H1 (cell line): Measurements from ENCODE around the gene NCAM1. TPM values are rescaled to one million over a fixed set of nuclear protein-coding genes. Genes with fewer than 3 reads are reported as not detected.

Experiments used
- ATF2 ChIP-seq: IDR thresholded peaks from 2 replicates; pipeline ENCODE4 v1.6.1; 2012; ENCODE audit warnings: low read length, inconsistent platforms
- BCL11A ChIP-seq, 2 experiments: IDR thresholded peaks; one replicate each; pipeline ENCODE4 v1.6.1; 2011; ENCODE audit warnings: low read depth in 2 of 2, low read length in 2 of 2, mild to moderate bottlenecking in 2 of 2
- E2F6 ChIP-seq: IDR thresholded peaks from 2 replicates; pipeline ENCODE4 v1.6.1; 2012; ENCODE audit warnings: inconsistent platforms
- EGR1 ChIP-seq: IDR thresholded peaks from 2 replicates; pipeline ENCODE4 v1.6.1; 2011; ENCODE audit warnings: low read depth, low read length, borderline replicate concordance
- GABPA ChIP-seq: IDR thresholded peaks from 2 replicates; pipeline ENCODE4 v1.6.1; 2011; ENCODE audit warnings: mild to moderate bottlenecking, low read length, moderate library complexity, borderline replicate concordance; ENCODE audit not compliant: insufficient read depth
- GTF2F1 ChIP-seq: IDR thresholded peaks from 2 replicates; pipeline ENCODE4 v1.6.1; 2012; ENCODE audit warnings: low read depth, low read length, improper control_type of control experiment, borderline replicate concordance
- KDM1A ChIP-seq: fragments of 200-600, 300-600 bp; sonication (generic); IDR thresholded peaks from 2 replicates; pipeline ENCODE4 v1.7.1; 2016; ENCODE audit warnings: mild to moderate bottlenecking, low read length, borderline replicate concordance
- KDM5A ChIP-seq: fragments of 200-600 bp; IDR thresholded peaks from 2 replicates; pipeline ENCODE4 v1.7.1; 2012; ENCODE audit warnings: mild to moderate bottlenecking, low read length, inconsistent platforms, mixed read lengths
- MAX ChIP-seq: IDR thresholded peaks from 2 replicates; pipeline ENCODE4 v1.6.1; 2012; ENCODE audit warnings: inconsistent platforms
- NRF1 ChIP-seq: IDR thresholded peaks from 2 replicates; pipeline ENCODE4 v1.6.1; 2011; ENCODE audit warnings: mild to moderate bottlenecking, low read depth, low read length, improper control_type of control experiment
- POLR2AphosphoS5 ChIP-seq: IDR thresholded peaks from 2 replicates; pipeline ENCODE4 v1.6.1; 2011; ENCODE audit warnings: low read depth, low read length
- RAD21 ChIP-seq, 2 experiments: IDR thresholded peaks in 1 of 2; conservative IDR thresholded peaks in 1 of 2; 2 replicates each; pipeline ENCODE4 v1.6.1; 2011; ENCODE audit warnings: low read depth in 2 of 2, low read length in 2 of 2, improper control_type of control experiment in 1 of 2, inconsistent platforms in 1 of 2, mild to moderate bottlenecking in 1 of 2, moderate library complexity in 1 of 2
- RBBP5 ChIP-seq: IDR thresholded peaks from 2 replicates; pipeline ENCODE4 v1.7.1; 2012; ENCODE audit warnings: low read depth, mild to moderate bottlenecking, inconsistent platforms, low read length, moderate library complexity, borderline replicate concordance
- SAP30 ChIP-seq: fragments of 300-600 bp; sonication (generic); IDR thresholded peaks from 2 replicates; pipeline ENCODE4 v1.7.1; 2012; ENCODE audit warnings: low read length, moderate library complexity, mild to moderate bottlenecking, inconsistent platforms; ENCODE audit not compliant: insufficient read depth, insufficient replicate concordance
- SP1 ChIP-seq: IDR thresholded peaks from 2 replicates; pipeline ENCODE4 v1.6.1; 2011; ENCODE audit warnings: low read depth, low read length
- SUZ12 ChIP-seq: fragments of 200-600 bp; sonication (generic); IDR thresholded peaks from 2 replicates; pipeline ENCODE4 v1.6.1; 2012; ENCODE audit warnings: mild to moderate bottlenecking, inconsistent platforms, low read length, moderate library complexity, mixed read lengths
- TAF1 ChIP-seq: IDR thresholded peaks from 2 replicates; pipeline ENCODE4 v1.6.1; 2011; ENCODE audit warnings: mild to moderate bottlenecking, low read depth, low read length
- TAF7 ChIP-seq: optimal IDR thresholded peaks from 2 replicates; pipeline ENCODE3; 2011; ENCODE audit warnings: low read depth, mild to moderate bottlenecking, inconsistent platforms, low read length, moderate library complexity, borderline replicate concordance
- TCF12 ChIP-seq: IDR thresholded peaks from 2 replicates; pipeline ENCODE4 v1.6.1; 2011; ENCODE audit warnings: low read depth, mild to moderate bottlenecking, low read length
- USF2 ChIP-seq: IDR thresholded peaks from 2 replicates; pipeline ENCODE4 v1.6.1; 2011; ENCODE audit warnings: low read length, improper control_type of control experiment
- YY1 ChIP-seq: IDR thresholded peaks from 2 replicates; pipeline ENCODE4 v1.6.1; 2011; ENCODE audit warnings: low read depth, mild to moderate bottlenecking, low read length
- polyA plus RNA-seq, 7 experiments: library from polyadenylated mRNA; depleted of rRNA in 3 of 7; stranded (reverse) in 5 of 7; unstranded in 2 of 7; fragments of >200 nt in 5 of 7; fragments of 200-250 nt in 2 of 7; gene quantifications; 1 replicate in 5 of 7; 2 replicates in 1 of 7; 4 replicates in 1 of 7; pipeline versions ENCODE4 v1.2.1 to v1.2.3, GENCODE V29; 2011 to 2013; ENCODE audit warnings: missing spikeins in 2 of 7, mixed read lengths in 2 of 7
- total RNA-seq: library from RNA; stranded (reverse); fragmentation: NEBNext Ultra II Directional; extraction: Animal tissue kit (Norgen Biotek cat#: 25700); gene quantifications from 2 replicates; pipeline ENCODE4 v1.2.1, GENCODE V29; 2021

Gene NCAM1
- total and polyA plus RNA-seq, 2 of the 8 experiments (the other 6 are each of a cell fraction or from before 2014, with no cell fraction given) = 3.1 to 4.3 TPM

- TF ChIP-seq TCF12 (0 out of 2 replicates have a peak, but pooled peaks have one; percentile 43), TAF7 (no peak), E2F6 (peak; percentile 81), GTF2F1 (no peak), BCL11A (IDR thresholded peaks at IDR 0.05; ENCODE audit: low read depth in 2 of 2, low read length in 2 of 2) (no peak), TAF1 (peak; percentile 55; the same call in 1 of the 2 replicates), GABPA (peak; percentile 43; the same call in 1 of the 2 replicates), EGR1 (peak; percentile 79), RBBP5 (no peak; the same call in 1 of the 2 replicates), USF2 (no peak), YY1 (peak; percentile 84), NRF1 (no peak), KDM5A (no peak), MAX (peak; percentile 81), SAP30 (peak; percentile 50), RAD21 (IDR thresholded peaks at IDR 0.05 in 1 of 2, conservative IDR thresholded peaks at IDR 0.05 in 1 of 2; ENCODE audit: low read depth in 2 of 2, low read length in 2 of 2) (peak; percentile 35 to 42; a peak in 3 of 4 replicates), POLR2AphosphoS5 (no peak), SP1 (peak; percentile 98), ATF2 (no peak), SUZ12 (no peak), KDM1A (peak; percentile 62; the same call in 1 of the 2 replicates)
These were observed at the start of gene NCAM1 (continued) for GRCh38 chr11:112961146-112961668.
